ENCODE results near the gene KRTAP1-5.

- TF ChIP-seq, protein P1, sequence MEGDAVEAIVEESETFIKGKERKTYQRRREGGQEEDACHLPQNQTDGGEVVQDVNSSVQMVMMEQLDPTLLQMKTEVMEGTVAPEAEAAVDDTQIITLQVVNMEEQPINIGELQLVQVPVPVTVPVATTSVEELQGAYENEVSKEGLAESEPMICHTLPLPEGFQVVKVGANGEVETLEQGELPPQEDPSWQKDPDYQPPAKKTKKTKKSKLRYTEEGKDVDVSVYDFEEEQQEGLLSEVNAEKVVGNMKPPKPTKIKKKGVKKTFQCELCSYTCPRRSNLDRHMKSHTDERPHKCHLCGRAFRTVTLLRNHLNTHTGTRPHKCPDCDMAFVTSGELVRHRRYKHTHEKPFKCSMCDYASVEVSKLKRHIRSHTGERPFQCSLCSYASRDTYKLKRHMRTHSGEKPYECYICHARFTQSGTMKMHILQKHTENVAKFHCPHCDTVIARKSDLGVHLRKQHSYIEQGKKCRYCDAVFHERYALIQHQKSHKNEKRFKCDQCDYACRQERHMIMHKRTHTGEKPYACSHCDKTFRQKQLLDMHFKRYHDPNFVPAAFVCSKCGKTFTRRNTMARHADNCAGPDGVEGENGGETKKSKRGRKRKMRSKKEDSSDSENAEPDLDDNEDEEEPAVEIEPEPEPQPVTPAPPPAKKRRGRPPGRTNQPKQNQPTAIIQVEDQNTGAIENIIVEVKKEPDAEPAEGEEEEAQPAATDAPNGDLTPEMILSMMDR (IDR thresholded peaks at IDR 0.05): no peak
- no peak for TF ChIP-seq POLR2A (IDR thresholded peaks at IDR 0.05)
These were observed 22.1 kb upstream of the KRTAP1-5 start for GRCh38 chr17:41049110-41049509.
